GM18507 (cell line): Measurements from ENCODE around the gene RFX7.
"Not testable (repeated sequence)": the region's sequence is repeated elsewhere in the genome, so short reads cannot be mapped to it uniquely, and the experiment has no call there.

ENCODE experiments used
- DNase-seq: peaks from one replicate; pipeline ENCODE4 v3.0.0; 2011; ENCODE audit warnings: low read depth; ENCODE audit not compliant: insufficient read length; ENCODE audit errors: extremely low spot score
- FAIRE-seq: peaks from 2 replicates; lab custom pipeline; 2011; peaks lifted over from hg19 to GRCh38; lab: Jason Lieb, UNC

Gene RFX7

DNA sequence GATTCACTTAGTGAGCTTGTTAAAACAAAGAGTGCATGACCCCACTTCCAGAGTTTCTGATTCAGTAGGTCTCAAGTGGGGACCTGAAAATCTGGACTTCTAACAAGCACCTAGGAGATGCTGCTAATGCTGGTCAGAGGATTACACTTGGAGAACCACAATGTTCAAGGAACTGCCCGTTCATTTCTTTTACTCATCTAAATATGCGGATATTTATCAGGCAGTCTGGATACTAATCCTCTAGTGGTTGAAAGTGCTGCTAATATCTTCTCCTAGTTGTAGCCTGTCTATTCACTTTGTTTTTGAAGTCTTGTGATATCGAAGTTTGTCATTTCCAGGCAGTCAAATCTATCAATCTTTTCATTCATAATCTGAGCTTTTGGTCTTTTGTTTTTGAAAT is 86.8 kb downstream of the RFX7 start:
- DNase-seq (no peak), FAIRE-seq (no peak)

DNA sequence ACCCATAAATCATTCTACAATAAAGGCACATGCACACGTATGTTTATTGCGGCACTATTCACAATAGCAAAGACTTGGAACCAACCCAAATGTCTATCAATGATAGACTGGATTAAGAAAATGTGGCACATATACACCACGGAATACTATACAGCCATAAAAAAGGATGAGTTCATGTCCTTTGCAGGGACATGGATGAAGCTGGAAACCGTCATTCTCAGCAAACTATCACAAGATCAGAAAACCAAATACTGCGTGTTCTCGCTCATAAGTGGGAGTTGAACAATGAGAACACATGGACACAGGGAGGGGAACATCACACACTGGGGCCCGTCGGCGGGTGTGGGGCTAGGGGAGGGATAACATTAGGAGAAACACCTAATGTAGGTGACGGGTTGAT is 88.4 kb downstream of the RFX7 start:
- not testable (repeated sequence) for DNase-seq, FAIRE-seq

DNA sequence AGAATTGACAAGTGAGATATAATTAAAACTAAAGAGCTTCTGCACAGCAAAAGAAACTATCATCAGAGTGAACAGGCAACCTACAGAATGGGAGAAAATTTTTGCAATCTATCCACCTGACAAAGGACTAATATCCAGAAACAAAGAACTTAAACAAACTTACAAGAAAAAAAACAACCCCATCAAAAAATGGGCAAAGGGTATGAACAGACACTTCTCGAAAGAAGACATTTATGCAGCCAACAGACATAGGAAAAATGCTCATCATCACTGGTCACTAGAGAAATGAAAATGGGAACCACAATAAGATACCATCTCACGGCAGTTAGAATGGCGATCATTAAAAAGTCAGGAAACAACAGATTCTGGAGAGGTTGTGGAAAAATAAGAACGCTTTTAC is 88.9 kb downstream of the RFX7 start:
- FAIRE-seq, DNase-seq: not testable (repeated sequence)

GRCh38 chr15:56150204-56150603 is 93.5 kb downstream of the RFX7 start:
- FAIRE-seq (no peak), DNase-seq (no peak)

DNA sequence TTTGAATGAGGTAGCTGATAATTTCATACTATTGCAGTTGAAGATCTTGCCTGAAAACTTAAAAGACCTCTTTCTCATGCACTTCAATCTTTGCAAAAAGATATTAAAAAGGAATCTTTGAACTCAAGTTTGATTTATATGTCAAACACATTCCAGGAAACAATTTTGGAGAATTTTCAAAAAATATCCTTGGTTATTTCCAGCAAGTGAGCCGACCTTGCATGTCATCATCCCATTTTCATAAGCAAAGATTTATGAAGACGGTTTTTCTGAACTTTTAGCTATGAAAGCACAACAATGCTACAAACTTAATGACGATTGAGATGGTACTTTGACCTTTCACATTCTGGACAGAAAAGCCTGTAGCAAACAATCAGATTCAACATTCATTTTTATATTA is 95.6 kb downstream of the RFX7 start:
- FAIRE-seq (no peak), DNase-seq (no peak)

GRCh38 chr15:56146756-56147155 is 96.9 kb downstream of the RFX7 start:
- FAIRE-seq (no peak), DNase-seq (no peak)

- DNase-seq (no peak), FAIRE-seq (no peak)
These were observed 115.6 kb downstream of the RFX7 start for GRCh38 chr15:56128081-56128480.

GRCh38 chr15:56126409-56126808 is 117.3 kb downstream of the RFX7 start:
- no peak for FAIRE-seq
- no peak for DNase-seq

DNA sequence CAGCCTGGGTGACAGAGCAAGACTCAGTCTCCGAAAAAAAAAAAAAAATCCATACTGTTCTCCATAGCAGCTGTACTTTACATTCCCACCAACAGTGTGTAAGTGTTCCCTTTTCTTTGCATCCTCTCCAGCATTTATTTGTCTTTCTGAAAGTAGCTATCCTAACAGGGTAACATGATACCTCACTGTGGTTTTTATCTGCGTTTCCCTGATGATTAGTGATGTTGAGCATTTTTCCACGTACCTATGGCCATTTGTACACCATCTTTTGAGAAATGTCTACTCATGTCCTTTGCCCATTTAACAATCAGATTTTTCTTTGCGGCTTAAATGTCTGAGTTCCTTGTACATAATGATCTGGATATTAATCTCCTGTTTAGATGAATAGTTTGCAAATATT is 119.3 kb downstream of the RFX7 start:
- FAIRE-seq (no peak), DNase-seq (no peak)

DNA sequence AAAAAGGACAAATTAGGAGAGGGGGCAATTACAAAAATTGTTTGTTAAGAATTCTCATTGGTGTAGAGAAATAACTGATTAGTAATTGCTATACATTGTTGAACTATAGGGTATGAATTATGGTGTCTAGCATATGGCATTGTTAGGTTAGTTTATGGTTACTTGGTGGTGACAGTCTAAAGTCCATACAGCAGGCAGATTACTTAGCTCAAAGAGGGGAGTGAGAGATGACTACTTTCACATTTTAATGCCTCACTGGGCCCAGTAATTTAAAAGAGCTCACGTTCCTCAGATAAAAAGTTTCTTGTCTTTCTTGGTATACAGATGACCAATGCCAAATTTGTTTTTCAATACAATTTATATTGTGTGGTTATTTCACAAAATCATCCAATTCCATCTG is 137.8 kb downstream of the RFX7 start:
- FAIRE-seq (no peak), DNase-seq (no peak)

DNA sequence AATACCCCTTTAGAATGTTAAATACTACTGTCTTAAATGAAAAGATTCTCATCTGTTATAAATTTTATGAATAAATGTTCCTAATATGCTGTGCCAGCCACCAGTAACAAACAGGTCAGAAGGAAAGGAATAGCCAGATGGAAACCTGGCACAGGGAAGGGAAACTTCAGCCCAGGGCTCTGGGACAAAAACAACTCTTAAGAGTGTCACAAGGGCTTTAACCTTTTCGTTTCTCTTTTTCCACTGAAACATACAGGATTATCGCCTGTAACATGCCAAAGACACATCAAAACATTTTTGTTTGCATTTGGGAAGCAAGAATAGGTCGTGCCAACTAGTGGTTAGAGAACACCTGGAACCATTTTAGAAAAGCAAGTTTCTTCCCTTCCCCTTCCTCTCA is 141.2 kb downstream of the RFX7 start:
- DNase-seq (no peak), FAIRE-seq (no peak)

DNA sequence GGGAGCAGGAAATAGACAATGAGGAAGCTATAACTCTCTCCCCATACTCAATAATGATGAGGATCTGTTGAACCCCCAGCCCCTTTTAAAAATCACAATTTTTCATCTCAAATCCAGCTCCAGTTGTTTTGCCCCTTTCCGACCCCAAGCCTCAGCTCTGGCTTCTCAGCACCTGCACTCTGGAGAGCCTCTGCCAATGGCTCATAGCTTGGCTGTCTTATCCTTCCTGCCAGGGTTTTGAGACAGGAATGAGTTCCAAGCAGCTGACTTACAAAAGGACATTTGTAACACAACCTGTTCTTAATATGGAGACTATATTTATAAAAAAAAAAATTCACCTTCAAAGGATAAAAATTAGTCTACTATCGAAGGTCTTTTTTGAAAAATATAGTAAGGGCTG is 144.4 kb downstream of the RFX7 start:
- FAIRE-seq (no peak), DNase-seq (no peak)

DNA sequence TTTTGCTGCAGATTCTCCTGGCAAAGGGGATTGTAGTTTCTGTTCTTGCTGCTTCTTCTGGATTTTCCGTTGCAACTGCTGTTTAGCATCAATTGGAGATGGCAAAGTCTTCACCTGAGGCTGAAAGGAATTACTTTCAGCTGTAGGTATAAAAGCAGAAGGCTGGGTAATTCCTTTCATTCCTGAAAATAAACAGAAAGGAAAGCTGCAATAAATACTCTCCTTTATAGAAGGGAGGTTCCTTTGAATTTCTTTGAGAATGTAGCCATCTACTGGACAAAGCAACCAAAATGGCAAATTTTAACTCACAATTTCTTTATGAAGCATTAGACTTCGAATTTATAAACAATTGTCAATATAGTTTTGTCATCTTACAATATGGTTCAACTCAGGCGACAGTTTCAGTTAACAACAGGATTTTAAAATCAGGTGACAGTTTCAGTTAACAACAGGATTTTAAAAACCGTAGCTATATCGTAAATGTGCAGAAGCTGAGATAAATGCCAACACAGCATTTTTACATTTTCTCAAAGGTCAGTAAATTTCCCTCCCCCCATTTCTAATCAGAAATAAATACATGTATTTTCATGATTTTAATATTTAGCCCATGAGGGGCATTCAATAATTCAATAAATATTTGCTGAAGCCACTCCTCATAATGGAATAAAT is 145.3 kb downstream of the RFX7 start:
- DNase-seq (no peak), FAIRE-seq (no peak)

GRCh38 chr15:56095406-56095805 is 148.3 kb downstream of the RFX7 start:
- DNase-seq (no peak), FAIRE-seq (no peak)

DNA sequence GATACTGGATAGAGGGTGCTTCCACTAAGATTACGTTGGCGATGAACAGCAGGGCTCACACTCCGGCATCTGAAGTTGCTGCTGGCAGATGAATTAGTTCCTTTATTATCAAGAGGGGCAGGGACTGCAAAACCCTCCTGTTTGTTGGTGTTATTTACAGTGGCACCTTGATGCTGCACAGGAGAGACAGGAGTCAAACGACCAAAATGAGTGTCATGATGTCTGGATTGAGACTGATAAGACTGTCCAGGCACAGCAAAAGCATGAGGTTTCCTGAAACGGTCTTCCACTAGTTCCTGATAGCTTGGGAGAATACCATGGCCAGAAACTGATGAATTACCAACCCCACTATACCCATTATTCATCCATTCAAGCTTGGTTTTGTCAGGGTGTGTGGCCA is 149.5 kb downstream of the RFX7 start:
- no peak for DNase-seq
- no peak for FAIRE-seq

GRCh38 chr15:56088389-56088788 is 155.3 kb downstream of the RFX7 start:
- no peak for FAIRE-seq
- no peak for DNase-seq

DNA sequence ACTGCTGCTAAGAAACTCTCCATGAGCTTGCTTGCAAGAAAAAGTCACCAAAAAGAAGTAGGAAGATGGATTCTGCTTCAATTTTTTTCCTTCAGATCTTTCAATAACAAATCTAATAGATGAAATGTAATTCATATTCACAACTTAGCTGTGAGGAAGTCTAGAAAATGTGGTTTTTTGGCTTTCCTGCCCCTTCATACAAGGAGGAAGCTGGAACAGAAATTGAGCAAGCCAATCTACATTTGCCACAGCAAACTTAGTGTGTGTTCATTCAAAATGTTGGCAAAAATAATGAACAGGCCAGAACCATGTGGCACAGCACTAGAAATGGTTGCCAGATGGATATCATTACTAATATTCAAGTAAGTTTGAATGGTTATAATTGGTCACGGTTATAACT is 157.1 kb downstream of the RFX7 start:
- no peak for DNase-seq
- FAIRE-seq = no peak

DNA sequence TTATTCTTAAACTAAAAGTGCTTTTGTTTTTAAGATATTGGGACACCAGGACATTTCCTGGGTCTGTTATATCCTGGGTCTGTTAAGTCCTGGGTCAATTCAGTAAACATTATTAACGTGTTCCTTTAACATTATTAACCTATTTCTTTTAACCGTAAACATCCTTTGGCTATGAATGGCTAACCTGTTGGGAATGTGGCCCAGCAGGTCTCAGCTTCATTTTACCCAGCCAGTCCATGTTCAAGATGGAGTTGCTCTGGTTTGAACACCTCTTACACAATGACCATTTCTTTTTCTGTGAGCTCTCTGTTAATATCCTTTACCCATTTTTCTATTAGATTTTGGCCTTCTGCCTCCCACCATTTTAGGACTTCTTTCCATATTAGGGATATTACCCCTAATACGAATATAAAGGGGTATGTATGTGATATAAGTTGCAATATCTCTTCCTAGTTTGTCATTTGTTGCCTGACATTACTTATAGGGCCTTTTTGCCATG is 161.4 kb downstream of the RFX7 start:
- no peak for FAIRE-seq

GRCh38 chr15:56077081-56077480 is 166.6 kb downstream of the RFX7 start:
- FAIRE-seq = no peak
- DNase-seq = no peak

More for the DNA sequence above, 161.4 kb downstream of the RFX7 start:
- no peak for DNase-seq

DNA sequence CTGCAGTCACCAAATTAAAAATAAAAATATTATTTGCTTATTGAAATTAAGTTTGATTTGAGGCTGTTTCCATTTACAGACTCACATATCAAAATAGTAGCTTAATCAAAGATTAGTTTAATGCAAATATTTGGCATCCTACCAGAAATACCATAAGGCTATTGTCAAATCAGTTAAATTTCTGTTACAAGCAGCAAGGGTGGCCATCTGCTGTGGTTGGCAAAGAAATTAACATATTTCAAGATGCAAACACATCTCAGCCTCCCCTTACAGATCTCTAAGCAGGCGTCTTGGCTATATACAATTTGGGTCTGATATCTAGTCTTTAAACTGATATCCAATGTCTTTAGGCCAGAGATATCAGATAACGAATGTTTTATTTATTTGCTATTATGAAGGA is 167.0 kb downstream of the RFX7 start:
- no peak for DNase-seq
- FAIRE-seq = no peak

- no peak for DNase-seq
- no peak for FAIRE-seq
These were observed 169.0 kb downstream of the RFX7 start for GRCh38 chr15:56074481-56075265.
